ENCODE data around the gene HEYL.

The HEYL gene

GRCh38 chr1:39626646-39627045, 12.8 kb downstream of the HEYL start:
- no peak overlapping the region for H3K4me3 ChIP-seq (ENCODE audit: low read length)
- TF ChIP-seq CTCF (conservative IDR thresholded peaks at IDR 0.05; ENCODE audit: low read depth, low read length), result no peak
- DNase-seq (ENCODE audit: low read depth), result no peak

- DNase-seq (ENCODE audit: low read depth), result no peak
- no peak for TF ChIP-seq CTCF (conservative IDR thresholded peaks at IDR 0.05; ENCODE audit: low read depth, low read length)
- H3K4me3 ChIP-seq (ENCODE audit: low read length), result no peak overlapping the region
Observed at GRCh38 chr1:39625462-39626273, 13.8 kb downstream of the HEYL start.

- H3K4me3 ChIP-seq (ENCODE audit: low read length), result no peak overlapping the region
- no peak for DNase-seq (ENCODE audit: low read depth)
- TF ChIP-seq CTCF (conservative IDR thresholded peaks at IDR 0.05; ENCODE audit: low read depth, low read length), result no peak
Observed at GRCh38 chr1:39625009-39625408, 14.4 kb downstream of the HEYL start.

GRCh38 chr1:39623053-39623452, 16.4 kb downstream of the HEYL start:
- no peak for TF ChIP-seq CTCF (conservative IDR thresholded peaks at IDR 0.05; ENCODE audit: low read depth, low read length)
- no peak for DNase-seq (ENCODE audit: low read depth)
- H3K4me3 ChIP-seq (ENCODE audit: low read length), result no peak overlapping the region

GRCh38 chr1:39622427-39622826, 17.0 kb downstream of the HEYL start:
- no peak for TF ChIP-seq CTCF (conservative IDR thresholded peaks at IDR 0.05; ENCODE audit: low read depth, low read length)
- no peak for DNase-seq (ENCODE audit: low read depth)
- H3K4me3 ChIP-seq (ENCODE audit: low read length), result no peak overlapping the region

GRCh38 chr1:39620659-39621165, 18.7 kb downstream of the HEYL start:
- no peak for TF ChIP-seq CTCF (conservative IDR thresholded peaks at IDR 0.05; ENCODE audit: low read depth, low read length)
- no peak for DNase-seq (ENCODE audit: low read depth)
- H3K4me3 ChIP-seq (ENCODE audit: low read length), result no peak overlapping the region

GRCh38 chr1:39617488-39618049, 21.9 kb downstream of the HEYL start:
- no peak for TF ChIP-seq CTCF (conservative IDR thresholded peaks at IDR 0.05; ENCODE audit: low read depth, low read length)
- no peak overlapping the region for H3K4me3 ChIP-seq (ENCODE audit: low read length)
- DNase-seq (ENCODE audit: low read depth), result no peak
